HG03108 (cell line): Measurements from ENCODE around the gene EFHB.
"Not testable (repeated sequence)": the region's sequence is repeated elsewhere in the genome, so short reads cannot be mapped to it uniquely, and the experiment has no call there.

Source experiments
- ATAC-seq: cut with Tn5 transposase; IDR thresholded peaks from one replicate; pipeline ENCODE4 v1.9.1; 2021; ENCODE audit warnings: moderate library complexity; ENCODE audit not compliant: unreplicated experiment

Gene EFHB

GRCh38 chr3:19855318-19855717 is 78.7 kb downstream of the EFHB start:
- not testable (repeated sequence) for ATAC-seq

GRCh38 chr3:19846609-19847008 is 87.4 kb downstream of the EFHB start:
- ATAC-seq, result not testable (repeated sequence)
